ENCODE measurements around the gene FOXP1. TPM values are rescaled to one million over a fixed set of nuclear protein-coding genes. Genes with fewer than 3 reads are reported as not detected.

Gene FOXP1
- total and polyA plus RNA-seq, 4 donors: 4.9 to 35.4 (median 32.0) TPM

DNA sequence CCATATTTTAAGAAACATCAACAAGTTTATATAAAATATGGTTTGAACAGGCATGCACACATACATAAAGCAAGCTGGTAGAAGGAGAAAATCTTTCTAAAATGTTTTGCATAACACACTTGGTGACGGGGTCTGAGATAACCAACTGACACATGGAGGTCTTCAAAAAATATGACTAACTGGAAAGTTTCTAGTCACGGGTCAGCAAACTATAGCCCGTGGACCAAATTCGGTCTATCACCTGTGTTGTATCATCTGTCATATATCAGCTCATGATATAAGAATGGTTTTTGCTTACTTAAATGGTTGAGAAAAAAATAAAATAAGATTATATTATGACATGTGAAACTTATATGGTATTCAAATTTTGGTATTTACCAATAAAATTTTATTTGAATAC lies 465.1 kb downstream of the FOXP1 start:
- no peak for TF ChIP-seq EGR1 (IDR thresholded peaks at IDR 0.05; ENCODE audit: low read depth in 2 of 2)
- no peak for TF ChIP-seq SP1 (IDR thresholded peaks at IDR 0.05)
- no peak for TF ChIP-seq FOXA2 (IDR thresholded peaks at IDR 0.05)
- TF ChIP-seq, protein P1, sequence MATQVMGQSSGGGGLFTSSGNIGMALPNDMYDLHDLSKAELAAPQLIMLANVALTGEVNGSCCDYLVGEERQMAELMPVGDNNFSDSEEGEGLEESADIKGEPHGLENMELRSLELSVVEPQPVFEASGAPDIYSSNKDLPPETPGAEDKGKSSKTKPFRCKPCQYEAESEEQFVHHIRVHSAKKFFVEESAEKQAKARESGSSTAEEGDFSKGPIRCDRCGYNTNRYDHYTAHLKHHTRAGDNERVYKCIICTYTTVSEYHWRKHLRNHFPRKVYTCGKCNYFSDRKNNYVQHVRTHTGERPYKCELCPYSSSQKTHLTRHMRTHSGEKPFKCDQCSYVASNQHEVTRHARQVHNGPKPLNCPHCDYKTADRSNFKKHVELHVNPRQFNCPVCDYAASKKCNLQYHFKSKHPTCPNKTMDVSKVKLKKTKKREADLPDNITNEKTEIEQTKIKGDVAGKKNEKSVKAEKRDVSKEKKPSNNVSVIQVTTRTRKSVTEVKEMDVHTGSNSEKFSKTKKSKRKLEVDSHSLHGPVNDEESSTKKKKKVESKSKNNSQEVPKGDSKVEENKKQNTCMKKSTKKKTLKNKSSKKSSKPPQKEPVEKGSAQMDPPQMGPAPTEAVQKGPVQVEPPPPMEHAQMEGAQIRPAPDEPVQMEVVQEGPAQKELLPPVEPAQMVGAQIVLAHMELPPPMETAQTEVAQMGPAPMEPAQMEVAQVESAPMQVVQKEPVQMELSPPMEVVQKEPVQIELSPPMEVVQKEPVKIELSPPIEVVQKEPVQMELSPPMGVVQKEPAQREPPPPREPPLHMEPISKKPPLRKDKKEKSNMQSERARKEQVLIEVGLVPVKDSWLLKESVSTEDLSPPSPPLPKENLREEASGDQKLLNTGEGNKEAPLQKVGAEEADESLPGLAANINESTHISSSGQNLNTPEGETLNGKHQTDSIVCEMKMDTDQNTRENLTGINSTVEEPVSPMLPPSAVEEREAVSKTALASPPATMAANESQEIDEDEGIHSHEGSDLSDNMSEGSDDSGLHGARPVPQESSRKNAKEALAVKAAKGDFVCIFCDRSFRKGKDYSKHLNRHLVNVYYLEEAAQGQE (IDR thresholded peaks at IDR 0.05): no peak
- TF ChIP-seq TAF1 (conservative IDR thresholded peaks at IDR 0.05): no peak
- no peak for TF ChIP-seq GABPA (IDR thresholded peaks at IDR 0.05 in 1 of 2, conservative IDR thresholded peaks at IDR 0.05 in 1 of 2)
- no peak for TF ChIP-seq ATF3 (IDR thresholded peaks at IDR 0.05)
- TF ChIP-seq, protein P2, sequence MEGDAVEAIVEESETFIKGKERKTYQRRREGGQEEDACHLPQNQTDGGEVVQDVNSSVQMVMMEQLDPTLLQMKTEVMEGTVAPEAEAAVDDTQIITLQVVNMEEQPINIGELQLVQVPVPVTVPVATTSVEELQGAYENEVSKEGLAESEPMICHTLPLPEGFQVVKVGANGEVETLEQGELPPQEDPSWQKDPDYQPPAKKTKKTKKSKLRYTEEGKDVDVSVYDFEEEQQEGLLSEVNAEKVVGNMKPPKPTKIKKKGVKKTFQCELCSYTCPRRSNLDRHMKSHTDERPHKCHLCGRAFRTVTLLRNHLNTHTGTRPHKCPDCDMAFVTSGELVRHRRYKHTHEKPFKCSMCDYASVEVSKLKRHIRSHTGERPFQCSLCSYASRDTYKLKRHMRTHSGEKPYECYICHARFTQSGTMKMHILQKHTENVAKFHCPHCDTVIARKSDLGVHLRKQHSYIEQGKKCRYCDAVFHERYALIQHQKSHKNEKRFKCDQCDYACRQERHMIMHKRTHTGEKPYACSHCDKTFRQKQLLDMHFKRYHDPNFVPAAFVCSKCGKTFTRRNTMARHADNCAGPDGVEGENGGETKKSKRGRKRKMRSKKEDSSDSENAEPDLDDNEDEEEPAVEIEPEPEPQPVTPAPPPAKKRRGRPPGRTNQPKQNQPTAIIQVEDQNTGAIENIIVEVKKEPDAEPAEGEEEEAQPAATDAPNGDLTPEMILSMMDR (IDR thresholded peaks at IDR 0.05; ENCODE audit: low read depth, low read length, missing input control): no peak
- no peak for TF ChIP-seq RXRA (IDR thresholded peaks at IDR 0.05)
- no peak for TF ChIP-seq YY1 (IDR thresholded peaks at IDR 0.05)
- TF ChIP-seq FOXA1 (IDR thresholded peaks at IDR 0.05): no peak
- TF ChIP-seq HNF4A (conservative IDR thresholded peaks at IDR 0.05): no peak
- no peak for TF ChIP-seq RAD21 (IDR thresholded peaks at IDR 0.05)
- TF ChIP-seq, protein P3, sequence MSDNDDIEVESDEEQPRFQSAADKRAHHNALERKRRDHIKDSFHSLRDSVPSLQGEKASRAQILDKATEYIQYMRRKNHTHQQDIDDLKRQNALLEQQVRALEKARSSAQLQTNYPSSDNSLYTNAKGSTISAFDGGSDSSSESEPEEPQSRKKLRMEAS (IDR thresholded peaks at IDR 0.05): no peak
- DNase-seq (ENCODE audit: low spot score): no peak
- H3K9me3 ChIP-seq (ENCODE audit: control insufficient read depth in 4 of 4, low read length in 3 of 4): no peaks in the 10 kb centered on the region
- peaks cover 0 to 13% (median 1%) of the 10 kb centered on the region in 4 donors for H3K36me3 ChIP-seq (ENCODE audit: control insufficient read depth in 4 of 4, insufficient read depth in 3 of 4, low read depth in 1 of 4, low read length in 3 of 4)
- no peak overlapping the region for H3K27ac ChIP-seq (ENCODE audit: low read depth in 1 of 2, low read length in 2 of 2)
- WGBS: 96% methylated on average over 4 of the region's 4 CpGs
- peaks cover 0 to under 1% (median 0%) of the 10 kb centered on the region in 4 donors for H3K4me1 ChIP-seq (ENCODE audit: control insufficient read depth in 4 of 4, insufficient read depth in 4 of 4, low read length in 3 of 4)
- no peaks in the 10 kb centered on the region for H3K27me3 ChIP-seq (ENCODE audit: control insufficient read depth in 4 of 4, insufficient read depth in 4 of 4, low read length in 3 of 4)
- H3K4me3 ChIP-seq (ENCODE audit: low read depth in 1 of 3, low read length in 3 of 3): no peak overlapping the region
- no peak overlapping the region for H3K9ac ChIP-seq (ENCODE audit: low read depth in 1 of 2, low read length in 2 of 2)

GRCh38 chr3:71117572-71118247 lies 465.8 kb downstream of the FOXP1 start:
- Histone ChIP-seq H3K27ac (ENCODE audit: low read depth in 1 of 2, low read length in 2 of 2) (no peak overlapping the region), H3K4me3 (ENCODE audit: low read depth in 1 of 3, low read length in 3 of 3) (no peak overlapping the region), H3K27me3 (ENCODE audit: control insufficient read depth in 4 of 4, insufficient read depth in 4 of 4, low read length in 3 of 4) (no peaks in the 10 kb centered on the region), H3K4me1 (ENCODE audit: control insufficient read depth in 4 of 4, insufficient read depth in 4 of 4, low read length in 3 of 4) (peaks cover 0 to 7% (median 4%) of the 10 kb centered on the region in 4 donors), H3K9ac (ENCODE audit: low read depth in 1 of 2, low read length in 2 of 2) (no peak overlapping the region), H3K36me3 (ENCODE audit: control insufficient read depth in 4 of 4, insufficient read depth in 3 of 4, low read depth in 1 of 4, low read length in 3 of 4) (peaks cover 0 to 13% (median 1%) of the 10 kb centered on the region in 4 donors), H3K9me3 (ENCODE audit: control insufficient read depth in 4 of 4, low read length in 3 of 4) (no peaks in the 10 kb centered on the region)
- DNase-seq (ENCODE audit: low spot score): no peak
- WGBS: 88% methylated on average over 7 of the region's 7 CpGs
- TF ChIP-seq TAF1 (conservative IDR thresholded peaks at IDR 0.05): no peak
- TF ChIP-seq HNF4G (IDR thresholded peaks at IDR 0.05): no peak
- TF ChIP-seq YY1 (IDR thresholded peaks at IDR 0.05): no peak
- no peak for TF ChIP-seq FOXA1 (IDR thresholded peaks at IDR 0.05)
- no peak for TF ChIP-seq NR2F2 (IDR thresholded peaks at IDR 0.05)
- no peak for TF ChIP-seq SP1 (IDR thresholded peaks at IDR 0.05)
- no peak for TF ChIP-seq HNF4A (conservative IDR thresholded peaks at IDR 0.05)
- TF ChIP-seq, protein P4, sequence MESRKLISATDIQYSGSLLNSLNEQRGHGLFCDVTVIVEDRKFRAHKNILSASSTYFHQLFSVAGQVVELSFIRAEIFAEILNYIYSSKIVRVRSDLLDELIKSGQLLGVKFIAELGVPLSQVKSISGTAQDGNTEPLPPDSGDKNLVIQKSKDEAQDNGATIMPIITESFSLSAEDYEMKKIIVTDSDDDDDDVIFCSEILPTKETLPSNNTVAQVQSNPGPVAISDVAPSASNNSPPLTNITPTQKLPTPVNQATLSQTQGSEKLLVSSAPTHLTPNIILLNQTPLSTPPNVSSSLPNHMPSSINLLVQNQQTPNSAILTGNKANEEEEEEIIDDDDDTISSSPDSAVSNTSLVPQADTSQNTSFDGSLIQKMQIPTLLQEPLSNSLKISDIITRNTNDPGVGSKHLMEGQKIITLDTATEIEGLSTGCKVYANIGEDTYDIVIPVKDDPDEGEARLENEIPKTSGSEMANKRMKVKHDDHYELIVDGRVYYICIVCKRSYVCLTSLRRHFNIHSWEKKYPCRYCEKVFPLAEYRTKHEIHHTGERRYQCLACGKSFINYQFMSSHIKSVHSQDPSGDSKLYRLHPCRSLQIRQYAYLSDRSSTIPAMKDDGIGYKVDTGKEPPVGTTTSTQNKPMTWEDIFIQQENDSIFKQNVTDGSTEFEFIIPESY (IDR thresholded peaks at IDR 0.05): no peak
- TF ChIP-seq FOXA2 (IDR thresholded peaks at IDR 0.05): no peak
- TF ChIP-seq RXRA (IDR thresholded peaks at IDR 0.05): no peak
- TF ChIP-seq, protein P3 (IDR thresholded peaks at IDR 0.05): no peak
- TF ChIP-seq, protein P2 (IDR thresholded peaks at IDR 0.05; ENCODE audit: low read depth, low read length, missing input control): no peak
- no peak for TF ChIP-seq RAD21 (IDR thresholded peaks at IDR 0.05)
- no peak for TF ChIP-seq EGR1 (IDR thresholded peaks at IDR 0.05; ENCODE audit: low read depth in 2 of 2)
- TF ChIP-seq ATF3 (IDR thresholded peaks at IDR 0.05): no peak
- TF ChIP-seq GABPA (IDR thresholded peaks at IDR 0.05 in 1 of 2, conservative IDR thresholded peaks at IDR 0.05 in 1 of 2): no peak
- TF ChIP-seq JUND (IDR thresholded peaks at IDR 0.05): no peak
